NCI-H187 treated with DMSO at 0.1 percent for 48 hours (cell line): ENCODE results near the gene EFHC1.
A peak's percentile ranks its signal among the peaks of the same experiment; 100 is the strongest.
"Not testable (repeated sequence)": the region's sequence is repeated elsewhere in the genome, so short reads cannot be mapped to it uniquely, and the experiment has no call there.

Experiments used
- DNase-seq: peaks from one replicate; lab custom pipeline; 2025; lab: John Stamatoyannopoulos, UW

Gene EFHC1

GRCh38 chr6:52438926-52439325 is 18.8 kb downstream of the EFHC1 start:
- DNase-seq, result no peak

DNA sequence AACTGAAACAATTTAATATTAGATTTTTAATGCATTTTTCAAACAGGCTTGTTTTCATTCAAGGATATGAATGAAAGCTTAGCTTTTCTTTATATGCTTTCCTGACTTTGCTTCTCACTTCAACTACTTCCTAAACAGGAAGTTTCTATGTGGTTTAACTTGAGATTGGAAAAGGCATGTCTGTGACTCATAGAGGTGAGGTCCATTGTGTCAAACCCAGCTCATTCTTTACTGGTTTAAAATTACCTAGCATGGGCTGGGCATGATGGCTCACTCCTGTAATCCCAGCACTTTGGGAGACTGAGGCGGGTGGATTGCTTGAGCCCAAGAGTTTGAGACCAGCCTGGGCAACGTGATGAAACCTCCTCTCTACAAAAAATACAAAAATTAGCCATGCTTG is 34.4 kb downstream of the EFHC1 start:
- DNase-seq, result no peak

DNA sequence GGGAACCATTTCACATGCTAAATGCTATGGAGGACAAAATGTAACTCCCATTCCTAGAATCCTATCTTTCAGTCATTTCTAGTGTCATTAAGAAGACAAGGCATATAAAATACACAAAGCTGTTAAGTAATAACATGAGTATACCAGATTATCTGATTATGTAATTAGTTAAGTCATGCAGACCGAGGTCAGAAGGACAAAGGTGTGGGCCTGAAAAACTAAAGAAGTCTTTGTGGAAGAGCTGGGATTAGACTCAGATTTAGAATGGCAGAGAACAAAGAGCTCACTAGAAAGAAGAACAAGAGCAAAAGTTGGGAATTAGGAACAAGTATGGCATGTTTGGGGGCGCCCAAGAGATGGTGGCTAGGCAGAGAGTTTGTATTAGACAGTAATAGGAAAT is 37.0 kb downstream of the EFHC1 start:
- no peak for DNase-seq

GRCh38 chr6:52461194-52461593 is 41.1 kb downstream of the EFHC1 start:
- DNase-seq, result not testable (repeated sequence)

DNA sequence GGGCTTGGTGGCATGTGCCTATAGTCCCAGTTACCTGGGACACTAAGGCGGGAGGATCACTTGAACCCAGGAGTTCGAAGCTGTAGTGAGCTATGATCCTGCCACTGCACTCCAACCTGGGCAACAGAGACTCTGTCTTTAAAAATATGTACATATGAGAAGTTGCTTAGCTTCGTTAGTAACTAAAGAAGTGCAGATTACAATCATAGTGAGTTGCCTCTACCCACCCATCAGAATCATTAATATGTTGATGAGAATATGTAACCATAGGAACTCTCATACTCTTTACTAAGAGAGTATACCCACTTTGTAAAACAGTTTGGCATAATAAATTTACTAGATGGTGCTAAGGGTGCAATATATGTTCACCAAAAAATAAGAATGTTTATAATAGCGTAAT is 54.0 kb downstream of the EFHC1 start:
- DNase-seq, result no peak

DNA sequence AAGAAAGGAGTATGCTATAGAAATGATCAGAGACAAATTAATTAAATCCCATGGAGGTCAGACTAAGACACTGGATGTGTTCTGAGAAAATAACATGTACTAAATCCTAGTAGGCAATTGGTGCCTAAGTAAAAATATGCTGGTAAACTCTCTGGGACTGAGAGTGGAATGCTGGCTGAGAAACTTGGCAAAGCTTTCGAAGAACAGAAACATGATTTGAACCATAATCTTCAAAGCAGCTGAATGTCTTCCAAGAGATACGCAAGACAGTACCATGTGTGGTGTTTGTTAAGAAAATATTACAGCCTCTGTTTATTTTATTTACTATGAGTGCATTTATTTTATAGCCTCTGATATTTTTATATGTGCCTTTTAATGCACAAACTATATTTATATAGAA is 55.2 kb downstream of the EFHC1 start:
- DNase-seq, result no peak

- no peak for DNase-seq
These were observed 62.9 kb downstream of the EFHC1 start for GRCh38 chr6:52482903-52483670.

- no peak for DNase-seq
These were observed 63.5 kb downstream of the EFHC1 start for GRCh38 chr6:52483671-52484003.

DNA sequence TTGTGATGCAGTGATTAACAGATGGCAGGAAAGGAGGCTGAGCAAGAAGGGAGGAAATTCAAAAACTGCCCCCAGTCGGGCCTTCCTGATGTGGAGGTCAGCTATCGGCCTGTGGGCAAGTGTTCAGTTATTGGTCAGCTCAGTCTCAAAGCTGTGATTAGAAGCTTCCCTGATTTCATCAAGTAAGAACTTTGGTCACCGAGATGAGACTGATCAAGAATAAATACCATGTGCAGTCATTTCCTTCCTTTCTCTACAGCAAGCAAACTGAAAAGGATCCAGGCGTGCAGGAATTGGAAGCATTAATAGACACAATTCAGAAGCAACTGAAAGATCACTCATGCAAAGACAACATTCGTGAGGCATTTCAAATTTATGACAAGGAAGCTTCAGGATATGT is 69.7 kb downstream of the EFHC1 start:
- no peak for DNase-seq

DNA sequence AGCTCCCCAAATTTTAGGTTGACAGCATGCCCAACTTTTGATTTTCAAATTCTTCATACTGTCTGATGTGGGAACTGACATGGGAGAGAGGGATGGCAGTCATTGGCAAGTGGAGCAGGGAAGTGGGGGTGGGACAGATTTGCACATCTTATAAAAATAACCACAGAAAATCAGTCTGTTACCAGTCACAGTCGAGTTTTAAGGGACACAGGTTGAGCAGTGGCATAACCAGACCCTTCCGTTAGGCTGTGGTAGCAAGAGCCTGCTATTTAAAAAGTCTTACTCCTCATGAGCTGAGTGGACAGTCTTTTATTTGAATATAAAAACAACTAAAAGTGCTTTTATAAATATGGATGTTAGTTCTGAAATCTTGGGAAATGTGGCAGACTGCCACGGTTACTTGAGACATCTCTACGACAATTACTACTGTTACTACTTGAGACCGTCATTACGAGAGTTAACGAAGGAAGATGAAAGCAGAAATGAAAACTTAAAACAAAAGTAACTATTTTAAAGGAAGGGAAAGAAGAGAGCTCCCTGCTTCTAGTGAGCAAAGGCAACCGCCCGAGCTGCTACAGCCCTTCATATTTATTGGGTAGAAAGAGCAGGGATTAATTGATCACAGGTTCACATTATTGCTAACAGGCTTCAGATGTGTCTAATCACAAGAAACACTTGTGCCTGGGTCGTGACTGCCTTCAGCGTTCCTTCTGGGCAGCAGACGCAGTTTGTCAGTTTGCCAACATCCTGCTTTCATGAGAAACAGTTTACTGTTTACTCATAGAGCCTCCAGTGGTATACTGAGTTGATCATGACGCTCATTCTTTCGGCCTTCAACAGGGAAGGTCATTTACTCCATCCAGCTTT is 71.3 kb downstream of the EFHC1 start:
- DNase-seq, result no peak

- DNase-seq, result no peak
These were observed 73.5 kb downstream of the EFHC1 start for GRCh38 chr6:52493669-52494068.

DNA sequence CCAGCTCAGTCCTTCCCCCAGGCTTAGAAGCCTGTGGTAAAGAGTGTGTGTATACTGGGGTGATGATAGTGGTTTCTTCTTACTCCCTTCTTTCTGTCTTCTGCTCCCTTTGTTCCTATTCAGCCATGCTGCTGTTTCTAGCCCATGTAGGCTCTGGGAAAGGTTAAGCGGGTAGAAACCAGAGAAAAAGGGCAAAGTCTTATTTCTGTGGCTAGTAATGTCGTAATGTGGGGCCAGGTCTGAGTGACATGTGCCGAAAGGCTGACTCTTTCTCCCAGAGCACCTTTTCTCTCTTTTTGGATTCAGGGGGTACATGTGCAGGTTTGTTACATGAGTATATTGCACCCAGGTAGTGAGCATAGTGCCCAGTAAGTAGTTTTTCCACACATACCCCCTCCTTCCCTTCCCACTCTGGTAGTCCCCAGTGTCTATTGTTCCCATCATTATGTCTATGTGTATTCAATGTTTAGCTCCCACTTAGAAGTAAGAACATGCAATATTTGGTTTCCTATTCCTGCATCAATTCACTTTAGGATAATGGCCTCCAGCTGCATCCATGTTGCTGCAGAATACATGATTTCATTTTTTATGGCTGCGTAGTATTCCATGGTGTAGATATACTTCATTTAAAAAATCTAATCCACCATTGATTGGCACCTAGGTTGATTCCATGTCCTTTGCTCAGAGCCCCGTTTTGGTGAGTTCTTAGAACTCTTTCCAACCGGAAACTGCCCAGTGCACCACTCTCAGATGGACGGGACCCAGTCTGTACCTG is 74.3 kb downstream of the EFHC1 start:
- DNase-seq, result no peak

- DNase-seq, result no peak
These were observed 75.8 kb downstream of the EFHC1 start for GRCh38 chr6:52495922-52496321.

DNA sequence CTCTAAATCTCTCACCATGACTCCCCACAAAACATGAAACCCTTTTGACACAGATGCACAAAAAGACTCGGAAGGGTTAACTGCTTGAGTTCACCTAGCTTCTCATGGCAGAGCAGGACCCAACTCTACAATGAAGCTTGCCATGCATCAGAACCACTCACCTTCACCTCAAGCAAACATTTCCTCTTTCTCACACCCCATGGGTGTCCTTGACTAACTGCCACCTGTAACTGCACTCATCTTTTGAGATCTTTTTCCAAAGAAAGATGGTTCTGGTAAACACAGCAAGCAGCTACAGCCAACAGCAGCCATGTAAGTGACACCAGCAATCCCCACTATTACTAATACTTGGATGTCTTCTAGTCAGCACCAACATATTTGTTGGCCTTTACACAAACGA is 76.5 kb downstream of the EFHC1 start:
- DNase-seq, result peak; percentile 16

- DNase-seq, result peak; percentile 93
These were observed 77.7 kb downstream of the EFHC1 start for GRCh38 chr6:52497652-52498408.

- no peak for DNase-seq
These were observed 78.4 kb downstream of the EFHC1 start for GRCh38 chr6:52498538-52499017.

GRCh38 chr6:52499026-52499425 is 78.9 kb downstream of the EFHC1 start:
- no peak for DNase-seq

DNA sequence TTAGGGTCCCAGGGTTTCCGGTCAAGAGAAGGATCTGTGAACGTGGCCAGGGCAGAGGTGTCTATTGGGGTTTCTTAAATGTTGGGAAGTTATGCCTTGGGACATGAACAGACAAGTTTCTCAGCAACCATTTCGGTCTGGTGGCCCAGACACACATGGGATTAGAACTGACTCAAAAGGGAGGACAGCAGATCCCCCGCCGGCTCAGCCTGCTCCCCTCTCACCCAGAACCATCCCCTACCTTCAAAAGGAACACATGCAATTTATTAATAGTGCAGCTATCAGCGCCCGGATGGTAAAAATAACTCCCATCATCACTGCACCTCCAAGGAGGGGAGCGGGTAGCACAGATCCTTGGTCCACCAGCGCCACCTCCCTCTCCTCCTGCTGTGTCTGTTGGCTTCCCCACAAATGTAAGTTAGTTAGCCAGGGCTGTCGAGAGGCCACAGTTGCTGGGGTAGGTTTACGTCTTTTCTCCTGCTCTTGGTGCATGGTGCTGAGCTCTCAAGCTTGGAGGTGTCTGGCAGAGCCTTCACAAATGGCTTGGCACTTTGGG is 79.6 kb downstream of the EFHC1 start:
- DNase-seq, result no peak

DNA sequence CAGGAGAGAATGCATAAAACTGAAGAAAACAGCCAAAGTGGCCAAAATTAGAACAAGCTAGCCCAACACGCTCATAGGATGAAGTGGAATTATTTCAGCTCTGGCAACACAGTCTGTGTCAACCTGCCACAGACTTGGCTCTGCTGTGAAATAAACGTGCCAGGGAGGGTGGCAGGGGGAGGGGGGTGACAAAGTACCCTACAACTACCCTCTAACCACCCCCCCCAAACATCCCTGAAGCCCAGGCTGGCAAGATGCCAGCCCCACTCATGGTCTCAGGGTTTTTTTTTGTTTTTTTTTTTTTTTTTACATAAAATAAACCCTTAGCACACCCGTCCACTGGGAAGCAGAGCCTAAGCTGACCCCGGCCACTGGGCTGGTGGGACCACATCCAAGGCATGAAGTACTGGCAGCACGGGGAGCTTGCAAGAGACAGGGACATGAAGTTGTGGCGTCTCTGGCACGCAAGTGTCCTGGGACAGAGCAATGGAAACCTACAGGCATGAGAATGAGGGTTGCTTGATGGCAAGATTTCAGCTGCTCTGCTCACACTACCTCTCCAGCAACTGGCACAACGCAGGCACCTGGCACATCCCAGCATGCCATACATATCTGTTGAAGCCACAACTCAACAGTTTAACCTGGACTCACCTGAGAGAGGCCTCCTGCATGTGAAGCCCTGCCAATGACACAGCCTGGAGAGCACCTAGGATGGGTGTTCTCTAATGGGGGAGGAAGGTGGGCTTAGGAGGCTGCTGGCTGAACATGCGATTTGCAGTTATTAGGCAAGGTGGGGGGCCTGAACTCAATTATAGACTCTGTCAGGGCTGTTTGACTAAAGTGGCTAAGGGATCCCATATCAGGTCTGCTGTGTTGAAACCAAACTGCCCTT is 80.3 kb downstream of the EFHC1 start:
- no peak for DNase-seq

DNA sequence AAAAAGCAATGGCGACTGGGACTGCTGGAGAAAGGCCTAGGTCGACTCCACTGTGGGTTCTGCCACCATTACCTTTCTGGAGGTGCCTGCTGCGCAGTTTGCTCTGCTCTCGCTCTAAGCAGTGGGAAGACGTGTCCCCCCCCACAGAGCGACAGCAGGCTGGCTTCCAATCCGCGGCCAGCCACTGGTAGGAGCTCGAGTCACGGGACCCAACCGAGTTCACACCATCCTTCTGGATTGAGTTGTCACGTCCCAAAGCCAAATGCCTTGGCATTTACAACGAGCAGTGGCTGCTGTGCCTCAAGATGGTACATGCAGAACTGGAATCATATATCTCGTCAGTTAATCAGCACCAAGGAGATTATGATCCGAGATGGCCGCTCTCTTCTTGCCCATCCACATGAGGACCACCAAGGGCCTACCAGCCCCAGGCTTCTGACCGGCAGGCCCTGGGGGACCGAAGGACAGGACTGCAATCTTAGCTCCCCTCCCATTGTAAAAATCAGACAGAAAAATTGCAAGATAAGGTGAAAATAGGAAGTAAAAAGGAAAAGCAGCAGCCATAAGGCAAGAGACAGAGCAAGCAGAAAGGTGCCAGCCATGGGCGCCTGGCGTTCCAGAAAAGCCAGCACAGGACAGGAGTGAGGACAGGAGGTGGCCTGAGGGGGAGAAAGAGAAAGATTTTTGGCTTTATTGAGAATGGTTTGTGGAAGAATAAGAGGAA is 82.3 kb downstream of the EFHC1 start:
- no peak for DNase-seq
